Thyroid gland (tissue), 4 donors: ENCODE measurements around the gene ALOXE3.

ENCODE experiments used
- CTCF ChIP-seq, 6 experiments: fragments of 200-600 bp in 3 of 6; fragments of 450-650 bp in 3 of 6; sonication (generic) in 3 of 6; IDR thresholded peaks; one replicate each; pipeline ENCODE4 v1.5.1; 2016 to 2019; ENCODE audit warnings: antibody characterized with exemption in 6 of 6, mild to moderate bottlenecking in 2 of 6, inconsistent platforms in 1 of 6, moderate library complexity in 1 of 6
- POLR2A ChIP-seq, 2 donors: fragments of 450-650 bp; IDR thresholded peaks; one replicate each; pipeline ENCODE4 v1.6.1; 2017; ENCODE audit warnings: antibody characterized with exemption in 2 of 2, mild to moderate bottlenecking in 2 of 2, moderate library complexity in 1 of 2

GRCh38 chr17:8120520-8121406, 2.4 kb upstream of the ALOXE3 start:
- no peak for TF ChIP-seq POLR2A (IDR thresholded peaks at IDR 0.05)
- TF ChIP-seq CTCF (IDR thresholded peaks at IDR 0.05), result peak in 2 of 6 experiments; percentile 8 to 12
